Inflammatory macrophage treated with lipopolysaccharide for 4 hours (primary cell): ENCODE data around the gene CDH2.
A peak's percentile ranks its signal among the peaks of the same experiment; 100 is the strongest.

Source experiments
- DNase-seq: peaks from one replicate; pipeline ENCODE4 v3.0.0-alpha.2; 2020

The CDH2 gene

DNA sequence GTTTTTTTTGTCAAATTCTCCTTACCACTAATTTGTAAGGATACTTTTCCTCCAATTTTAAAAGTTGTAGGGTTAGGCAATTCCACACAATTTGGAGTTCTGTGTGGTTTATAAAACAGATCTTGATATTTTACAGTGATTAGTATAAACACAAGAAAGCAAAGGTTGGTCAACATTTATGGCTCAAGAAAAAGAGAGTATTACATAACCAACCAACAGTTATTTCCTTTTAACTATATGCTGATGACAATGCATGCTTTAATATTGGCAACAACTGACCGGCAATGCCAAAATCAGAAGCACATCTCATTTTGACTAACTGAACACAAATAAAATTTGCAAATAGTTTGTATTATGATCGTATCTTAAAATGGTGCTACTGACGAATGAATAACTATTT, 137.2 kb downstream of the CDH2 start:
- DNase-seq, result peak; percentile 1

DNA sequence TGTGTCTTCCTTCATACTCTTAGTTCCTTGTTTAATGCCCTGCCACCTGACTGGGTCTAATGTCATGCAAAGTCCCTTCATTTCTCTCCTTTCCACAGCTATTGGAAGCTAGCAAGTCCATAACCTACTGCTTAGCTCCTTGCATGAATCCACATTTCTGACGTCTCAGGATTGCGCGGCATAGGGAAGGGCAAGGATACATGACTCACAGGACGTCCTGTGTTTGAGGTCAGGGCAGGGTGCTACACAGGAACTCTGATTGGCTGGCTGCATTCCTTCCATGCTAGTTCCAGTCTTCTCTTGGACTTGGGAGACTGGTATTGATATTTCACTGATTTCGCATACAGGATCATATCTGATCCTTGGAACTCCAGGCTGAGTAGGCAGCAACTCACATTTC, 137.9 kb downstream of the CDH2 start:
- no peak for DNase-seq

DNA sequence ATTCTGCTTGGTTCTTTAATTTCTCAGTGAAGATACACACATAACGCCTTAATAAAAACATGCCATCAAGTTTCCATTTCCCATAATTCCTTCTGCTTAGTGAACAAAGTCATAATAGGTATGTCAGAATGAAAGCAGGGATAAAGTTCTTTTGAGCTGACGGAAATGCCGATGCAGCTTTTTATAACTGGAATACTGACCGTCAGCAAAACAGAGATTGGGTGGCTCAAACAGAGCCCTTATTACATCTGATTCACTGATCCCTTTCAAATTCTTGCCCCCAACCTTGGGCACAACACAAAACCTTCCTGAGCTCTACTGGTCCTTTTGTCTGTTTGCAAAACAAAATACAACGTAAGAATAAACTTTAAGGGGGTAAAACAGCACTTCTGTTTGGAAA, 140.4 kb downstream of the CDH2 start:
- no peak for DNase-seq

DNA sequence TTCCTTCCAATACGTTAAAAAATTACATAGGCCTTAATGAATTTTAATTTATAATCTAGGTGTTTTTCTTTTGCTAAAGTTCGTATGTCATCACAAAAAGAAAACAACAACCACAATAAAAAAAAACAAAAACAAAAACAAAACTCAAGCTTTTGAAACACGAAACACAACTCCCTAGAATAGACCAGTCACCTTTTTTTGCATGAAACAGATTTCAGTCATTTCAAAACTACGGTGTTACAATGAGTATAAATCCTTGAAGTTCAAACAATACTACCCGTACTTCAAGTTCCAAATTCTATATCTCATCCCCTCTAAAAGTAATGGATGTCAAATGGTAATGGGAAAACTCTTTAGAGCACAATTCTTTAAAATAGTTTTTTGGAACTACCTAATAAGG, 142.4 kb downstream of the CDH2 start:
- DNase-seq, result no peak

DNA sequence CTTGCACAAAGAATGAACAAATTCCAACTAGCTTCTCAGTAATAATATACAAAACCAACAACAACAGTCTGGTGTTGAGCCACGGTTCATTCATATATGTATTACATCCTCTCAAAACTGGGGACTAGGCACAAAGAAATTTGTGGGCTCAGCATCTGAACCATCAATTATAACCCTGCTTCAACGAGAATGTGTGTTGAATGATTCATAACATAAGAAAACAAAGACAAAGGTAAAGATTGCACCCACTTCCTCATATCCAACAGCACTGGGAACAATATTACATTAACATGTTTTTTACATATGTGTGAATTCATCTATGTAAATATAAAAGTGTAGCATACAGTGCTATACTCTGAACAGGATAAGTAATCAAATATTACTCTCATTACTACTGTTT, 144.8 kb downstream of the CDH2 start:
- no peak for DNase-seq

DNA sequence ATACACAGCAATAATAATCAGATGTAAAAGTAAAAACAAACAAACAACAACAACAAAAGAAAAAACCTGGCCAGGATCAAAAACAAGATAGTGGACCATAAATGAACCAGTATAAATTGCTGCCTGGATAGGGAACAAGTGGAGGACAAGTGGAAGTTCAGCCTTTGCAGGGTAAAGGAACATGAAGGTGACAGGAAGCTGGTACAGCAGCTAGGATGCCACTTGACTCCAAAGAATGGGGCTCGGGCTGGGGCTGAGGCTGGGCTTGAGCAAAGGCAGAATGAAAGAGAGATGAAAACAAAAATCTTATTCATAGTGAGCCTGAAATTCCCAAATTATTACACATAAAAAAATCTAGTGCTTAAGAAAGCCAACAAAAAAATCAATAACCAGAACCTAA, 146.5 kb downstream of the CDH2 start:
- no peak for DNase-seq

DNA sequence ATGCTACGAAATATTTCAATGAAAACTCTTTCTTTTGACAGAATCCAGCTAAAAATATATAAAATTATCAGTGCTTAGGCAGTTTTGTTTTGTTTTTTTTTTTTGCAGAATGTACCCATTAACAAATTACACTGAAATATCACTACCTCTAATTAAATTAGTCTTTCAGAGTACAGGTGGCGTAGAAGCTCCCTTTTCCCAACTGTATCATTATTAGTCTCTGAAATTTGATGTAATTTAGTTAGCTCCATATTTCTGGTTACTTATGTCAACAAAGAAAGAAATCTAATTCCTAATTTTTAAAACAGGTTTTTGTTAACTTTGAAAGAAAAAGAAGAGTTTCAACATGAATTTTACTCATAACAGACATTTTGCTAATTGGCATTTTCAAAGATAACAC, 149.2 kb downstream of the CDH2 start:
- DNase-seq, result no peak

DNA sequence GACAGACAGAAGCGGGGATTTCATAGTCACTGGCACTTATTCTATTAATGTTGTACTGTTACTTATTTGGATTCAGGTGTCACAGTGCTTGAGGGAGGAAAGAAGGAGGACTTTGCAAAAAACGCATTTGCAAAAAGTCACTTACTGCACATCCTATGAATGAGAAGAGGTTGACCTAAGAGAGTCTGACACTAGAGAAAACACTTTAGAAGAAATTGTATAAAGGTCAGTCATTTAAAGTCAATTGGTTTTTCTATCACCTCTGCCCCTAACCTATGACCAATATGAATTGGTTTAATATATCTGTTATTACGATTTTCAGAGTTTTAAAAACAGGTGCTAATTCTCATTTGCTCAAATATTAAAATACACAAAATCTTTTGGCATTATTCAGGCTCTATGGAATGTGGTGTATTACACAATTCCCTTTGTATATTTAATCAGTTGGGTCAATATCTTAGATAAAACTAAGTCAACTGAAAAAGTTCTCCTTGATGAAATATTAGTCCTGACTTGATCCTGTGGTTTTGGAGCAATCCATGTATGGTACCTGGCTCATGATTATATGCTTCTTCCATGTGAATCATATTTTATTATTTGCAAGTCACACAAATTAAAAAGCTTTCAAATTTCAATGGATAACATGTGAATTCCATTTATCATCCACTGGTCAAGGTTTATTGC, 157.4 kb downstream of the CDH2 start:
- DNase-seq, result no peak

DNA sequence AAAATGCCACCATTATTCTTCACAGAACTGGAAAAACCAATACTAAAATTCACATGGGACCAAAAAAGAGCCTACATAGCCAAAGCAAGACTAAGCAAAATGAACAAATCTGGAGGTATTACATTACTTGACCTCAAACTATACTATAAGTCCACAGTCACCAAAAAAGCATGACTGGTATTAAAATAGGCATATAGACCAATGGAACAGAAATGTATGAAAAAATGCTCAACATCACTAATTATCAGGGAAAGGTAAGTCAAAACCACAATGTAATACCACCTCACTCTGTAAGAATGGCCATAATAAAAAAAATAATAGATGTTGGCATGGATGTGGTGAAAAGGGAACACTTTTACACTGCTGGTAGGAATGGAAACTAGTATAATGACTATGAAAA, 158.6 kb downstream of the CDH2 start:
- no peak for DNase-seq

DNA sequence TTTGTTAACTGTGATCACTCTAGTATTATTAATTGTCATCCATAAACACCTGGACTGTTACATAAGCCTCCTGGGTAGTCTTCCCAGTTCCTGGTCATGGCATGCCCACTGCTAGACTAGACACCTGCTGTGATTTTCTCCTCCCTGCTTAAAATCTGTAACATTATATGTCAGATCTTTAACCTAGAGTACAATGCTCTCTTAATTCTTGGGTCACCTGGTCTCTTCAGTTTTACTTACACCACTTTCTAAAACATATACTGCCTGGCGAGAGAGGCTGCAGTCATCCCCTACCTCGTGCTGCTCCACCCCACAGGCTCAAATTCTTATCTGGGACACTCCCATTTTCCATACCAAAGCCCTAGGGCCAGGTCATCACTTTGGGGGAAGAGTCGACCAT, 161.3 kb downstream of the CDH2 start:
- no peak for DNase-seq

DNA sequence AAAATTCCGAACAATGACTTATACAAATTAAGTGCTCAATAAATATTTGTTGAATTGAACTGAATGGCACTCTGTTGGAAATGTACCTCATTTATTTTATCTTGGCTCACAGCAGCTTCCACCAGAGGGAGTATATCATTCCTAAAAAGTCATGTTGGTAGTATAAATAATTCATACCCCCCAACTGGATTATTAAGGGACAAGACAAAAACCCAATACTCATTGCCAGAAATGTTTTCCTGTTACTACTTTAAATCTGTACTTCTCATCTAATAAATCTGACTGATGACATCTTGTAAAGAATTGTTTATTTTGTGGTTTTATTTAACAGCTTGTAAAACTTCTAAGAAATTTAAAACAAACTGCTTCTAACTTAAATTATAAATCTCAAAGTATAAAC, 163.9 kb downstream of the CDH2 start:
- DNase-seq, result no peak

DNA sequence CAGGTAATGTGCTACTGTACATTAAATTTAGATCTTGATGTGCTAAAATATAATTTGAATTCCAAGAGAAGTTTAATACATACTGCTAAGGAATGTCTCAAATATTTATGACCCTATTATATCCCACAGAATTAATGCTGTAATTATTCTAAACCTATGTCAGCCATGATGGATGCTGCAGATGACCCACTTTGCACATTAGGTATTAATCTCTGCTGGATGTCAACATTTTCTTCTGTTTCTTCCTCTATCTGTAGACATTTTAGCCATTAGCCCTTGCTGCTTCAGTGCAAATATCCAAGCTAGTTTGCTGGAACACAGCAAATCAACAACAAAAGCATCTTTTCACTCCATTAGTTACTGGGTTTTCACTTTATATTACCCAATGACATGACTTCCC, 164.6 kb downstream of the CDH2 start:
- no peak for DNase-seq

DNA sequence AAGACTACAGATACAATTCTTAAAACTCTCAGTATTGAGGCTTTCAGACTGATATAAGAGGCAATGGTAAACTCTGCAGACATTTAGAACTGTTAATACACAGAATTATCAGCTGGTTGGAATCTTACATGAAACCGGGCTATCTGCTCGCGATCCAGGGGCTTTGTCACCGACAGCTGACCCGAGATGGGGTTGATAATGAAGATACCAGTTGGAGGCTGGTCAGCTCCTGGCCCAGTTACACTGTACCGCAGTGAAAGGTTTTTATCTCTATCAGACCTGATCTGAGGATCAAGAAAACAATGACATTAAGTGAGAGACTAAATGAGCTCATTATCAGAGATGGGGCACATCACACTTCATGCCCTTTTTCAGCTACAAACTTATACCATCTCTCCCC, 167.3 kb downstream of the CDH2 start:
- no peak for DNase-seq

DNA sequence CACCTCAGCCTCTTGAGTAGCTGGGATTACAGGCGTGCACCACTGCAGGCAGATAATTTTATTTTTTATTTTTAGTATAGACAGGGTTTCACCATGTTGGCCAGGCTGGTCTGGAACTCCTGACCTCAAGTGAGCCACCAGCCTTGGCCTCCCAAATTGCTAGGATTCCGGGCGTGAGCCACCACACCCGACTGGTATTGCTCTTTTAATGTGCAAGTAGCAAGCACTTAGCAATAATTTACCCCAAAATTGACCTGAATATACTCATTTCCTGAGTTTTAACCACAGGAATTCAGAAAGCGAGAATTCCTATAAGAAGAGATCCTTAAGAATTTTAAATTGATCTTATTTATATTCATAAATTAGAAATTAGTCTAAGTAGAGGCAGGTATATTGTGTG, 169.1 kb downstream of the CDH2 start:
- no peak for DNase-seq

DNA sequence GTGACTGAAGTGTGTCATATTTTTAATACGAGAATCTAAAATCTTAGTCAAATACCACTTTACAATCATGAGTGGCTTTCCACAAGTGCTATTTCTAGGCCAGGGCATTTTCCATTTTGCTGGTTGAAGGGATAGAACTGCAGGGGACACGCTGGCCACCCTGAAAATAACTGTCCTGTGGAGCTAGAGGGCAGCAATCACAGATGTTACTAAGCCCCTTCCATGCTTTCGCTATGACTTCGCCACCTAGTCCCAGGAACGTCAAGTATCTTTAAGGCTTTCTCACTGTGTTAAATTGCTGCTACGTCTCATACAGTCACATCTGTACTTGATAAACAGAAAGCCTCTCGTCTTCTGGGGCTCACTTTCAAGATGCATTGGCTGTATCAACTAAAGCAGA, 171.8 kb downstream of the CDH2 start:
- no peak for DNase-seq

DNA sequence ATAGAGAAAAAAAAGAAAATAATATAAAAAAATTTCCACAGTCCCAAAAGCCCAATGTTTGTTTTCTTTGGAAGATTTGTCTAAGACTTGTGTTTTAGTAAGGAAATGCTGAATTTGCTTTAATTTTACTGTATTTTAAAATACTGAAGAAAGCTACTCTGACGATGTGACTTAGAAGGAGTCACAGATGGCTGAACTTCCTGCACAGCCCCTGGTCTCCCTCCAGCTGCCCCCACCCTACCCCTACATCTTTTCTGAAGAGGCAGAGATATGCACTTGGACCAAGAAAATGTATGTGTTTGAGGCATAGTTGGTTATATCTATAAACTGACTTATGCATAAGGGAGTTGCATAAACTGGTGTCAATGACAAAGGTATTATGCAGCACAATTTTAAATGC, 172.3 kb downstream of the CDH2 start:
- no peak for DNase-seq

DNA sequence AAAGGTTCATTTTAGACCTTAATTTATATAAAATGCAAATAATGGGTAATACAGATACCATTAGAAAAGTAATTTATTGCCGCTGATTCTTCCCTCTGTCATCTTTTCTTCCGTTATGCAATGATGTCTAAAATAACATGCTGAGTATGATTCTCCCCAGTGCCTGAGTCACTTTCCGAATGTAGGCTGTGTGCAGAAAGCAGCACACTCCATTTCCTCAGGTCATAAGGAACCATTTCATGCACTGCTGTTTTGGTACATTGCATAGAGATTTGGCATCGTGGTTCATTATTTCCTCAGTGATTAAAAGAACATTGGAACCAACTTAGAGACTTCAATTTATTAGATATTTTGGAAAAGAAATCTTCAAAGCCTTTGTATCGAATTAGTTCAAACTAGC, 173.5 kb downstream of the CDH2 start:
- no peak for DNase-seq

DNA sequence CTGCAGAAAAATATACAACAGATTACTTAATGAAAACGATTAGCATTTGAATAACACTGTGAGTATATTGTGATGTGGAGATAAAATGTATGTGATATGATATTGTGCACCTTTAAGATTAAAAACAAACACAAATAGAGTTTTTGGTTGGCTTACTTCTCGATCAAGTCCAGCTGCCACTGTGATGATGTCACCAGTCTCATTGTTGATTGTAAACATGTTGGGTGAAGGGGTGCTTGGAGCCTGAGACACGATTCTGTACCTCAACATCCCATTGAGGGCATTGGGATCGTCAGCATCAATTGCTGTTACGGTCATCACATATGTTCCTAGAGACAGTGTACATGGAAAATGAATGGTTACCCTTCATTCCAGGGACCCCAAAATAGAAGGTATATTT, 174.1 kb downstream of the CDH2 start:
- DNase-seq, result no peak

DNA sequence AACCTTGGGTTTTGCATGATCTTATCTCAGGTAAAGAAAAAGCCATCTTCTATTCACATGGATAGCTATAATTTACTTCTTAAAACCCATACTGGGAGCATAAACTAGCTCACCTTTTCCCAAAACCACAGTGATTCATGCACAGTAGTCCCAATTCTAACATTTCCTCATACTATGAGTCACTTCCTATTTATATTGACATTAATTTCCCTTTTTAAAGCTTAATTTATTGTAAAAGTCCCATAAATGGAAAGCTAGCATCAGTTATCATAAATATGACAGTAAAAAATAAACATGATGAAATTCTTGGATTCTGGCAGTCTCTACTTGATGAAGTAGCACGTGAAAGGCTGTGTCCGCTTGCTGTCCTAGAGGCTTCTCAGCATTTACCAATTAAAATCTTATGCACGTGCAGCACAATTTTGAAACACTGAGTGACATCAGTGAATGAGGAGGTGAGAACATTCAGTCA, 180.1 kb downstream of the CDH2 start:
- DNase-seq, result no peak

DNA sequence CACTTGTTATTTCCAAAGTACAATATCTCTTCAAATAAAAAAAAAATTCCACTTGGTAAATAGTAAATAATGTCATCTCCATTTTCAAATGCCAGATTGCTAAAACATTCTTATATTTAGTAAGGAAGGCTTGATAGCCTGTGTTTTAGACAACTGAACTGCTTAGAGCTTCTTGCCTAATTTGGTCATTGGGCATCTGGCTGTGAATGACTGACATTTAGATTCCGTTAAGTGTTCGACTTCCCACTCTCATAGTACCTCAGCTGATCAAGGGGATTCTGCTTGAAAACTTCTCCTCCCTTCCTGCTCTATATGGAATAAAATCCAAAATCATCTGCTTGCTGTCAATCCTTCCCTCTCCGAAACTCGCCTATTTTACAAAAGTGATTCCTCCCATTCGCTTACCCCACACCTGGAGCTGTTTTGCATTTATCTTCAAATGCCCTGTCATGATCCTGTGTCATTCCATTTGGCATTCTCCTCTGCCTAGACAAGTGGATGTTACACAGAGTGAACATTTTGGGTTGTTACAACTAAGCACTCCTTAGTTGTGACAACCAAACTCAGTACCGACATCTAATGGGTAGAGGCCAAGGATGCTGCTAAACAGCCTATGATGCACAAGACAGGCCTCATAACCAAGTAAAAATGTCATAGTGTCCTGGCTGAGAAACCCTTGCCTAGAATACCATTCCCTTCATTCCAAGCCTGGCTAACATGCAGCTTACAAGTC, 181.0 kb downstream of the CDH2 start:
- DNase-seq, result no peak

DNA sequence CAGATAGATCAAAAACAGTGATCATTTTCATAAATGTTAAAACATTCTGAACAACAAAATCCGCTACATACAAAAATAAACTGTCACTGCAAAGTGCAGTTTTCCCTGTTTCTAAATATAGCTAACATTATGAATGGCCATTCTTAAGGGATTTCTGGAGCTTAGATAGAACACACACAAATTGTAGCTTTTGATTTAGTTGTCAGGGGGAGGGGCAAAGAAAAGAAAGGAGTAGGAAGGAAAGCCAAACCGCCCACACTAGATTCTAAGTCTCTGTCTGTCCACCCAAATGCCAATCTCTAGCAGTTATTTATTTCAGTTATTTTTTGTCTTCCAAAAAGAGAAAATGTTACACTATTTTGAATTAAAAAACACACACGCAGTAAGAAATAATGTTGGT, 182.4 kb downstream of the CDH2 start:
- DNase-seq, result no peak

DNA sequence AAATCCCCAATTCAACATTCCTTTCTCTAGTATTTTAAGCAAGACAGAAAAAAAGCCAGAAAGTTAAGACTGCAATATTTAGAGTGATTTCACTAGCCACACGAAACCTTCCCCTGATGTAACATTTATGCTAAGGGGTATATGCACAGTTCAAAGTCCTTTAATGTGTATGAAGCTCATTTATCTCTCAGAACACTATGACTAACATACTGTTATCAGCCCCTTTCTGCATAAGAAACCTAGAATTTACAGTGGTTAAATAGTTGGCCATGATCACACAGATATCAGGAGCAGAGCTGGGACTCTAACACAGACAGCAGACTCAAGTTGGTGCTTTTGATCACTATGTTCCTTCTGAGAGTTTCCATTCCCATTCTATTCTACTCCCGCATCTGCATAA, 185.5 kb downstream of the CDH2 start:
- no peak for DNase-seq

DNA sequence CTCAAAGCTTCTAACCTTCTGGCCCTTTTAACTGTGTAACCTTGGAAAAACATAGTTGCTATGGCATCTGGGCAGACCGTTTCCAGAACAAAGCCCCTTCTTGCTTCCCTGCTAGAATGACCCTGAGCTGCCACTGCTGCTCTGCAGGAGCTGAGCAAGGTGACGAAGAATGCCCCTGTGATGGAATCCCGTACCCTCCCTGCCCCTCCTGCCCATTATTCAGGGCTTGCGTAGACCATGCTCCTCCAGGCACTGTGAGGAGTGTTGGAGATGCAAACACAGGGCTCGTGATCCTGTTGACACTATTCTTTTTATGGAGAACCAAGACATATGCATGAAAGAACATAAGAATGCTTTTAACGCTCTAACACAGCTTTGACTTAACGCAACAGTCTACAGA, 191.1 kb downstream of the CDH2 start:
- DNase-seq, result no peak

DNA sequence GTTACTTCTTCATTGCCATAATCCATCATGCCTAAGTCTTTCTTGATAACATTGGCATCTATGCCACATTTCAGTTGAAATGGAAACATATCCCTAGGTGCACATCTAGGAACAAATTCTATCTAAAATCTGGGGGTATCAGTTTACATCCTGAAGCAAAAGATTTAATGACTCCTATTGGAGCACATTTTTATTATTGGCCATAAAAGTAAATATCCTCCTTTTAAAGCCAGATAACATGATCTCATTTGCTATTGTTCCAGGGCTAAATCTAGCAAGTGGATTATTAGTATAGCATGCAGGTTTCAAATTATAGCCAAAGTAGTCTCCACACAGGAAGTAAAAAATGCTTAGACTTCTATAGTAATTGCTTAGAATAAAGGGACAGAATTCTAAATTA, 193.2 kb downstream of the CDH2 start:
- no peak for DNase-seq

DNA sequence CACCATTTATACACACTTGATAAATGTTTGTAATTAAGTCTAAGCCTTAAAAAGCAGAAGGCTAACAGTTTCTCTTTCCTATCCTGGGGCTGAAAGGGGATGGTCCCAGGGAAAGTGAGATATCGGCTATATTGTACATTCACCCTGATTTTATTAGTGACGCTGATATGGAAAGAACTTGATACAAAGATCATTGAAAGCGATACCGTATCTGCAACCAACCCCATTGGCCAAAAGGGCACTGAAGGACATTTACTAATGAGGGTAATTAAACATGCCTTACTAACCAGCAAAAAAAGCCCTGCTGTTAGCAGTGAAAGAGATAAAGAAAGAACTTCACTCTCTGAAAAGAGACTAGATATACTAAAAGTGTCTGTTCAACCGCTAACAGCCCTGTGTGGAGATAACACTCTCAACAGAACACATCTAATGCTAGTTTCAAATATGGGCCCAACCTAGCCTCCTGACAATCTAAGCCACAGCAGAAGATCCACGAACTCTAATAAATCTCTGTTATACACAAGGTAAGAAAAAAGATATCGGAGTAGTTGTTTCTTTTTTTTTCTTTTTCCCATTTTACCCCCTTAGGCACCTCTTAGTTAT, 200.0 kb downstream of the CDH2 start:
- DNase-seq, result no peak
